Right ventricle myocardium inferior (tissue), 1 donor: Measurements from ENCODE around the gene CCDC71L. TPM values are rescaled to one million over a fixed set of nuclear protein-coding genes. Genes with fewer than 3 reads are reported as not detected.

ENCODE experiments used
- ATAC-seq: fragments of 200-7000 bp; cut with Tn5 transposase; one replicate; pipeline ENCODE4 v1.9.1; 2020; ENCODE audit warnings: mild to moderate bottlenecking, moderate library complexity
- DNase-seq: peaks from one replicate; pipeline ENCODE4 v3.0.0; 2021; ENCODE audit errors: missing footprints
- intact Hi-C: fragments of 100-400 bp; cut with DNase I; formaldehyde crosslinking; loops from one replicate; pipeline ENCODE4 v1.11.0; 2022
- total RNA-seq: library from RNA; stranded (reverse); fragmentation: NEBNext Ultra II Directional; extraction: Animal tissue kit (Norgen Biotek cat#: 25700); gene quantifications from one replicate; pipeline ENCODE4 v1.2.1, GENCODE V29; 2021
- donor health status: DM: no; HTN: yes; CAD: no; lungs with severe emphysema.

Gene CCDC71L
- total RNA-seq, 1 donor from 2014 or later: 6.9 TPM

DNA sequence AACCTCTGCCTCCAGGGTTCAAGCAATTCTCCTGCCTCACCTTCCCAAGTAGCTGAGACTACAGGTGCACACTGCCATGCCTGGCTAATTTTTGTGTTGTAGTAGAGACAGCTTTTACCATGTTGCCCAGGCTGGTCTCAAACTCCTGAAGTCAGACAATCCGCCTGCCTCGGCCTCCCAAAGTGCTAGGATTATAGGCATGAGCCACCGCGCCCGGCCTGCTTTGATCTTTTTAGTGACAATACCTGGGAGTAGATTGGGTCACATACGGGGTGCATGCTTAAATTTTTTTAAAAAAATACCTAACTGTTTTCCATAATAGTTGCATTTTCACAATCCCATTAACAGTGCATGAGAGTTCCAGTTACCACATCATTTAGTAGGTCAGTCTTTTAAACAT lies 47.7 kb downstream of the CCDC71L start:
- peak; percentile 68 for DNase-seq
- no peak for ATAC-seq

DNA sequence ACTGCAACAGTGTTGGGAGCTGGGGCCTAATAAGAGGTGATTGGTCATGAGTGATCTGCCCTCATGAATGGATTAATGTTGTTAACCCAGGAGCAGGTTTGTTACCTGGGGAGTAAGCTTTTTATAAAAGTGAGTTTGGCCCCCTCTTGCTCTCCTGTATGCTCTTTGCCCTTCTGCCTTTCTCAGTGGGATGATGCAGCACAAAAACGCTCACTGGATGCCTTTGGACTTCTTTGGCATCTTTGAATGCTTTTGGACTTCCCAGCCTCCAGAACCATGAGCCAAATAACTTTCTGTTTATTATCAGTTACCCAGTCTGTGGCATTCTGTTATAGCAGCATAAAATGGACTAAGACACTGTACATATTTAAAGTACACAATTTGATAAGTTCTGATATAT lies 48.5 kb downstream of the CCDC71L start:
- intact Hi-C loops: no loop called here
- ATAC-seq (no peak), DNase-seq (no peak)

More for the DNA sequence above, 47.7 kb downstream of the CCDC71L start:
- intact Hi-C loops: no loop called here

DNA sequence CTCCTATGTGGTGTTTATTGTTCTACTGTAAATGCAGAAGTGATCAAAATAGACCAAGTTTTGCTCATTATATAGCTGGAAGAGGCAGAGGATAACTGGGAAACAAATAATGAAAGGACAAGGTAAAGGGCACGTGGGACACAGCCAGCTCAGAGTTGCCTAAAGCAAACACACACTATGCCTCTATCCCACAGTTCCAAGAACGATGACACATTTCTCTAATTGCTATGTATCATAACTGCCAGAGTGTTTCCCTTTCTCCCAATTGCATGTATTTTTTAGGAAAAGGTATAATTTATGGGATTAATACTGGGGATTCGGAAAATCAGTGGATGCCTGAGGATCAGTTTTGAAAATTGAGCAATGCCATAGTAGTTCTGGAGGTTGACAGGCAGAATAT lies 49.0 kb downstream of the CCDC71L start:
- DNase-seq (no peak), ATAC-seq (no peak)
- intact Hi-C loops: no loop called here

DNA sequence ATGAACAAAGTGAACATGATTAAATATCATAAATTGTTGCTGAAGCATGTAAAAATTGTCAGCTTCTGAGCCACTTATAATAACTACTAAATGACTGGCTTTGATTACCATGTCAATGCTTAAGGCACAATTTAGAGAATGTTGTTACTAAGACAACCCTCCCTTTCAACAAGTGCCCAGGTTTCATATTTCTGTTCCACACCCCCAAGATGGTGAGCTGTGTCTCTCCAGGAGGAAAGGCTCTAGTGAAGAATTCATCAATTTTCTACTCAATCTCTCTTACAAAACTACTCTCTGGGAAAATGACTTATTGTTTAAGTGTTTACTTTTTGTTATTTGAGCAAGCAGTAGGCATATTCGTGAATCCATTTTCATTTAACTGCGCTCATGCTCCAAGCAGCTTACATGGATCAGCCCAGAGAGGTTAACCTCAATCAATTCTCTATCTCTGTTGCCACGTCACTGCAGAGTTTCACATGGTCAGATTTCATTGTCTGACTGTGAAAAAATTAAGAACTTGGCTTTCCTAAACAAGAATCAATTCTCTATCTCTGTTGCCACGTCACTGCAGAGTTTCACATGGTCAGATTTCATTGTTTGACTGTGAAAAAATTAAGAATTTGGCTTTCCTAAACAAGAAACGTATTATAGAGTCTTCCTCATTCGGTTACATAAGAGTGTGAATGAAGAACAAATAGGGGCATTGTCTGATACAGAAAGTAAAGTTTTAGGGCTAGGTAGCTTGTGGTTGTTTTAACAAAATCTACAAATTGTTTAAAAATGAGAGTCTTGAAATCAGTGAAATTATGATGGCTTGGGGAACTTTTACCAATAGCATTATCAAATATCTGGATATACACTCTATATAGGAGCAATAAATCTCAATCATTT lies 49.7 kb downstream of the CCDC71L start:
- intact Hi-C loops: no loop called here
- ATAC-seq (no peak), DNase-seq (no peak)

DNA sequence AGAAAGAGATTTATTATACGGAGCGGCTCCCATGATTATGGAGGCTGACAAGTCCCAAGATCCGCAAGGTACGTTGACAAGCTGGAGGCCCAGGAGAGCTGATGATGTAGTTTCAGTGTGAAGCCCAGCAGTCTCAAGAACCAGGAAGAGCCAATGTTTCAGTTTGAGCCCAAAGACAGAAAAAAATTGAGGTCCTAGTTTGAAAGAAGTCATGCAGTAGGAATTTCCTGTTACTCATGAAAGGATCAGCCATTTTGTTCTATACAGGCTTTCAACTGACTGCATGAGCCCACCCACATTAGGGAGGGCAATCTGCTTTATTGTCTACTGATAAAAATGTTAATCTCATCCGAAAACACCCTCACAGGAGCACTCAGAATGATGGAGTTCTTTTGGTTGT lies 51.5 kb downstream of the CCDC71L start:
- ATAC-seq (no peak), DNase-seq (no peak)
- intact Hi-C loops: no loop called here

DNA sequence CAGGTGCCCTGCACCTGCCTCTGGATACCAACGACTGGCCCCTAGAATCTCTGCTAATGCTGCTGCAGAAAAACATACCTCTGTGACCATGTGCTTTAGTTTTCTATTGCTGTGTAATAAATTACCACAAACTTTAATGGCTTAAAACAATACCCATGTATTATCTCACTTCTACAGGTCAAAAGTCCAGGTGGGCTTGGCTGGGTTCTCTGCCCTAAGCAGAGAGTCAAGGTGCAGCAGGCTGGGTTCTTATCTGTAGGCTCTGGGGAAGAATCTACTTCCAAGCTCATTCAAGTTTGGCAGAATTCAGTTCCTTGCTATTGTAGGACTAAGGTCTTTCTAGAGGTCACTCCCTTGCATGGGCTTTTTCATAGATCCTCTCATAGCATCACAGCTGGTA lies 52.3 kb downstream of the CCDC71L start:
- DNase-seq: no peak
- intact Hi-C loops: no loop called here
- ATAC-seq: no peak

Other genes with a start within 250 kb of the CCDC71L start
- gene PIK3CG, start 204.1 kb upstream of the CCDC71L start, total RNA-seq: 2.5 TPM